HEK293T (cell line): ENCODE results near the gene VANGL1.

Experiments
- CTCF ChIA-PET: fragments of 350-600 bp; formaldehyde crosslinking; extraction: SDS; loops from one replicate; lab custom pipeline; 2021; ENCODE audit warnings: antibody characterized with exemption, inconsistent platforms; lab: Yijun Ruan, JAX
- POLR2A ChIA-PET: fragments of 350-600 bp; formaldehyde crosslinking; extraction: SDS; loops from one replicate; lab custom pipeline; 2020; ENCODE audit warnings: antibody characterized with exemption, inconsistent platforms; lab: Yijun Ruan, JAX
- DNase-seq: peaks from one replicate; pipeline ENCODE4 v3.0.0; 2012; ENCODE audit warnings: mixed read lengths; ENCODE audit errors: extremely low spot score
- ARNT ChIP-seq: fragments of 450-650 bp; IDR thresholded peaks from 2 replicates; pipeline ENCODE4 v1.6.1; 2017; ENCODE audit warnings: mild to moderate bottlenecking
- BHLHE40 ChIP-seq: fragments of 450-650 bp; IDR thresholded peaks from 2 replicates; pipeline ENCODE4 v1.6.1; 2016; ENCODE audit warnings: mild to moderate bottlenecking, moderate library complexity, borderline replicate concordance
- CTBP1 ChIP-seq: fragments of 450-650 bp; IDR thresholded peaks from 2 replicates; pipeline ENCODE4 v1.6.1; 2016; ENCODE audit warnings: borderline replicate concordance
- ELF4 ChIP-seq: fragments of 450-650 bp; IDR thresholded peaks from 2 replicates; pipeline ENCODE4 v1.6.1; 2017; ENCODE audit warnings: antibody characterized with exemption
- FOXA1 ChIP-seq: fragments of 450-650 bp; IDR thresholded peaks from 2 replicates; pipeline ENCODE4 v1.6.1; 2016; ENCODE audit warnings: mild to moderate bottlenecking
- FOXK2 ChIP-seq: fragments of 450-650 bp; IDR thresholded peaks from 2 replicates; pipeline ENCODE4 v1.6.1; 2016; ENCODE audit warnings: mild to moderate bottlenecking
- FOXM1 ChIP-seq: fragments of 450-650 bp; IDR thresholded peaks from 2 replicates; pipeline ENCODE4 v1.6.1; 2017; ENCODE audit warnings: mild to moderate bottlenecking, borderline replicate concordance
- HDGF ChIP-seq: fragments of 450-650 bp; IDR thresholded peaks from 2 replicates; pipeline ENCODE4 v1.6.1; 2017; ENCODE audit warnings: antibody characterized with exemption, borderline replicate concordance
- L3MBTL2 ChIP-seq: fragments of 450-650 bp; conservative IDR thresholded peaks from 2 replicates; pipeline ENCODE4 v1.6.1; 2016; ENCODE audit warnings: mild to moderate bottlenecking
- LEF1 ChIP-seq: fragments of 450-650 bp; IDR thresholded peaks from 2 replicates; pipeline ENCODE4 v1.6.1; 2017; ENCODE audit warnings: mild to moderate bottlenecking, borderline replicate concordance
- NFRKB ChIP-seq: fragments of 450-650 bp; IDR thresholded peaks from 2 replicates; pipeline ENCODE4 v1.6.1; 2016; ENCODE audit warnings: mild to moderate bottlenecking, moderate library complexity
- SP1 ChIP-seq: fragments of 450-650 bp; IDR thresholded peaks from 2 replicates; pipeline ENCODE4 v1.6.1; 2017
- SUZ12 ChIP-seq: fragments of 450-650 bp; IDR thresholded peaks from 2 replicates; pipeline ENCODE4 v1.6.1; 2016; ENCODE audit warnings: mild to moderate bottlenecking
- TARDBP ChIP-seq: fragments of 450-650 bp; IDR thresholded peaks from 2 replicates; pipeline ENCODE4 v1.6.1; 2016
- ZNF384 ChIP-seq: fragments of 450-650 bp; IDR thresholded peaks from 2 replicates; pipeline ENCODE4 v1.6.1; 2016
- TF ChIP-seq, protein P1 (sequence below): fragments of 450-650 bp; IDR thresholded peaks from 2 replicates; pipeline ENCODE4 v1.6.1; 2016

Gene VANGL1

DNA sequence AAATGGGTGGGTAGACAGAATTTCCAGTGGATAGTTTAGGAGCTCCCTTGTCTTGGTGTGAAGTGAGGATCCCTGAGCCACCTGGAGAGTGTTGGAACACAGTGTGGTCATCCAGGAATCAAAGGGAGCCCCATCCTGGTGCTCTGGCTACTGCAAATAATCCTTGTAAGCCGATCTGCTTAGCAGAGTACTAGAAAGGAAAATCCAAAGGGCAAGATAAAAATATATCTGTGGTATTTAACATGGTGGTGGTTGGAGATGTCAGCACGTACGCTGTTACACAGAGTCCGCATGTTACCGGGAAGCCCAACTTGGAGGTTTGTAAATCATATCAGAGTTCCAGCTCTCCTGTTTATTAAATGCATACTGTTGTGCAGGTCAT, 39.0 kb downstream of the VANGL1 start:
- POLR2A ChIA-PET: no interaction called here
- CTCF ChIA-PET: no interaction called here
- DNase-seq: no peak
- no peak for TF ChIP-seq FOXA1

DNA sequence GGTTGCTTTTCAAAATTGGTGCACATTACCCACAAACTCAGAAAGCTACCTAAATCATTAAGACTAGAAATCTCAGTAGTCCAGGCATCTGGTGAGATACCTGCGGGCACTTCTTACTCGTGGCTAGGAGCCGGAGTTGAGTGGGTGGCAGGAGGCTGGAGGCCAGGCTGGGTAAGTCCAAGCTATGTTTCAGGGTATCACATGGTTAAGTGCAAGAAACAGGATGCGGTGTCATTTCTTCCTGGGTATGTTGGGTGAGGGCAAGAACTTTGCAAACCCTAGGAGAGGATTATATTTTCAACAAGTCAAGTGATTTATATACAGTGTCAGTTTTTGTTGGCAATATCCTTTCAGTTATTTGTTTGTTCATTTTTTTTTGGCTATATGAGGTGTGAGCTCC, 41.0 kb downstream of the VANGL1 start:
- DNase-seq: no peak
- TF ChIP-seq, protein P1, sequence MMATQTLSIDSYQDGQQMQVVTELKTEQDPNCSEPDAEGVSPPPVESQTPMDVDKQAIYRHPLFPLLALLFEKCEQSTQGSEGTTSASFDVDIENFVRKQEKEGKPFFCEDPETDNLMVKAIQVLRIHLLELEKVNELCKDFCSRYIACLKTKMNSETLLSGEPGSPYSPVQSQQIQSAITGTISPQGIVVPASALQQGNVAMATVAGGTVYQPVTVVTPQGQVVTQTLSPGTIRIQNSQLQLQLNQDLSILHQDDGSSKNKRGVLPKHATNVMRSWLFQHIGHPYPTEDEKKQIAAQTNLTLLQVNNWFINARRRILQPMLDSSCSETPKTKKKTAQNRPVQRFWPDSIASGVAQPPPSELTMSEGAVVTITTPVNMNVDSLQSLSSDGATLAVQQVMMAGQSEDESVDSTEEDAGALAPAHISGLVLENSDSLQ: no peak
- no peak for TF ChIP-seq TARDBP
- no peak for TF ChIP-seq FOXM1
- TF ChIP-seq ZNF384: no peak
- no peak for TF ChIP-seq CTBP1
- no peak for TF ChIP-seq L3MBTL2
- TF ChIP-seq LEF1: no peak
- no peak for TF ChIP-seq BHLHE40
- no peak for TF ChIP-seq FOXA1
- no peak for TF ChIP-seq FOXK2
- no peak for TF ChIP-seq ELF4
- TF ChIP-seq NFRKB: no peak
- no peak for TF ChIP-seq HDGF
- TF ChIP-seq SP1: no peak
- TF ChIP-seq ARNT: no peak
- TF ChIP-seq SUZ12: no peak
- POLR2A ChIA-PET: no interaction called here
- CTCF ChIA-PET: interaction anchor here (1.3 kb wide), 1 partner anchor 23 kb away, joined by 3 read pairs; no protein-coding TSS in a partner anchor

DNA sequence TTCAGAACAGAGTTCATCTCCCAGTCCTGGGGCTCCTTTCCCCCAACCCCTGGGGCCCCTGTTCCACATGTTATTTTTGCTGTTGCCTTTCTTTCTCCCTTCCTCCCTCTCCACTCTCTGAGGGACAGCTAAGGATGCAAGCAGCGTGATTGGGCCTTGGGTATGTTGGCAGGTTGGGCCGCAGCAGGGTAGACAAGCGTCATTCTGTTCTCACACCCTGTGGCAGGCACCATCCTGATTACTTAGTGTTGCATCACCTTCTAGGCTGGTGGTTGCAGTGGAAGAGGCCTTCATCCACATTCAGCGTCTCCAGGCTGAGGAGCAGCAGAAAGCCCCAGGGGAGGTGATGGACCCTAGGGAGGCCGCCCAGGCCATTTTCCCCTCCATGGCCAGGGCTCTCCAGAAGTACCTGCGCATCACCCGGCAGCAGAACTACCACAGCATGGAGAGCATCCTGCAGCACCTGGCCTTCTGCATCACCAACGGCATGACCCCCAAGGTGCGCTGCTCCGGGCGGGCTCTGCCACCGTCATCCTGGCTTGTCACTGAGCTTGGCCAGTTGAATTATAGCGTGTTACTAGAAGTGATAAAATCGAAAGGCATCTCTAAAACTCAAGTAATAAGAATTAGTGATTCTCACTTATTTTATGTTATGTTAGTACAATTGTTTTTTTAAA, 43.4 kb downstream of the VANGL1 start:
- ChIA-PET POLR2A (no interaction called here), CTCF (interaction anchor here (0.7 kb wide), 1 partner anchor 22 kb away, joined by 4 read pairs; no protein-coding TSS in a partner anchor)
- no peak for DNase-seq
- TF ChIP-seq LEF1 (no peak), BHLHE40 (no peak), ARNT (no peak), FOXA1 (no peak), NFRKB (no peak), FOXM1 (no peak), ELF4 (no peak), SP1 (no peak), HDGF (no peak), ZNF384 (no peak), TARDBP (no peak), CTBP1 (no peak), SUZ12 (no peak), FOXK2 (no peak), L3MBTL2 (no peak)
- TF ChIP-seq, protein P1: no peak

DNA sequence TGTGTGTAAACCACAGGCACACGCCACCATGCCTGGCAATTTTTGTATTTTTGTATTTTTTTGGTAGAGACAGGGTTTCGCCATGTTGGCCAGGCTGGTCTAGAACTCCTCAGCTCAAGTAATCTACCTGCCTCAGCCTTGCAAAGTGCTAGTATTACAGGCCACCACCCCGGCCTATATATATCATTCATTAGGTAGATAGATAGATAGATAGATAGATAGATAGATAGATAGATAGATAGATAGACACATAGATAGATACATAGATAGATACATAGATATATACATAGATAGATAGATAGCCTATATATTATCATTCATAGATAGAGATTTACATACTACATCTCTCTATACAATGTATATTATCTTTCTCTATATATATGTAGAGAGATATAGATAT, 46.0 kb downstream of the VANGL1 start:
- POLR2A ChIA-PET: no interaction called here
- DNase-seq: no peak
- TF ChIP-seq L3MBTL2 (no peak), LEF1 (no peak), SUZ12 (no peak), HDGF (no peak), SP1 (no peak), BHLHE40 (no peak), ARNT (no peak), NFRKB (no peak), FOXM1 (no peak), ELF4 (no peak), CTBP1 (no peak), TARDBP (no peak), FOXK2 (no peak), ZNF384 (no peak), FOXA1 (no peak)
- TF ChIP-seq, protein P1: no peak
- CTCF ChIA-PET: no interaction called here

DNA sequence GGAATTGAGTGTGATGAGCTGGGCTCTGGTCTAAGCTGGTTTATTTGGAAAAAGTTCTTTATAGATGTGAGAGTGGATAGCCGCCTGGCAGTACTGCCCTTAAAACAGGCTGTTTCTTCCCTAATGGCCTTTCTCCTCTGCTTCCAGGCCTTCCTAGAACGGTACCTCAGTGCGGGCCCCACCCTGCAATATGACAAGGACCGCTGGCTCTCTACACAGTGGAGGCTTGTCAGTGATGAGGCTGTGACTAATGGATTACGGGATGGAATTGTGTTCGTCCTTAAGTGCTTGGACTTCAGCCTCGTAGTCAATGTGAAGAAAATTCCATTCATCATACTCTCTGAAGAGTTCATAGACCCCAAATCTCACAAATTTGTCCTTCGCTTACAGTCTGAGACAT, 49.2 kb downstream of the VANGL1 start:
- ChIA-PET POLR2A (no interaction called here), CTCF (interaction anchor here (1.0 kb wide), 1 partner anchor 81 kb away, joined by 3 read pairs; no protein-coding TSS in a partner anchor)
- DNase-seq: no peak
- TF ChIP-seq SP1 (no peak), ZNF384 (no peak), FOXM1 (no peak), NFRKB (no peak), FOXA1 (no peak), CTBP1 (no peak), FOXK2 (no peak), HDGF (no peak), LEF1 (no peak), ELF4 (no peak), TARDBP (no peak), SUZ12 (no peak)
- TF ChIP-seq, protein P1: no peak
